HG02798 (cell line): Measurements from ENCODE around the gene ZNF710.

Experiments
- ATAC-seq: cut with Tn5 transposase; IDR thresholded peaks from one replicate; pipeline ENCODE4 v1.9.1; 2021; ENCODE audit warnings: mild to moderate bottlenecking; ENCODE audit not compliant: unreplicated experiment, poor library complexity

ZNF710 gene

DNA sequence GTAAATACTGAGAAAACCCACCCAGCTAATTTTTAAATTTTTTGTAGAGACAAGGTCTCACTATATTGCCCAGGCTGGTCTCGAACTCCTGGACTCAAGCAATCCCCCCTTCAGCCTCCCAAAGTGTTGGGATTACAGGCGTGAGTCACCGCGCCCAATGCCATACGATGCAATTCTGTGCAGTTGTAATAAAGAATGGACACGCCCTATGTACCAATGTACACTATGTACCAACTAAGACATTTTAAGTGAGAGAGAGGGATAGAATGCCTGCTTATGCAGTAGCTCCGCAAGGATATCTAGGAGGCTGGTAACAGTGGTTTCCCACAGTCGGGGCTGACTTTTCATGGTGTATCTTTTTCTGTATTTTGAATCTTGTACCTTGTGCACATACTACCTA is 14.6 kb downstream of the ZNF710 start:
- ATAC-seq = no peak

GRCh38 chr15:90016721-90017120 is 15.6 kb downstream of the ZNF710 start:
- ATAC-seq = no peak

DNA sequence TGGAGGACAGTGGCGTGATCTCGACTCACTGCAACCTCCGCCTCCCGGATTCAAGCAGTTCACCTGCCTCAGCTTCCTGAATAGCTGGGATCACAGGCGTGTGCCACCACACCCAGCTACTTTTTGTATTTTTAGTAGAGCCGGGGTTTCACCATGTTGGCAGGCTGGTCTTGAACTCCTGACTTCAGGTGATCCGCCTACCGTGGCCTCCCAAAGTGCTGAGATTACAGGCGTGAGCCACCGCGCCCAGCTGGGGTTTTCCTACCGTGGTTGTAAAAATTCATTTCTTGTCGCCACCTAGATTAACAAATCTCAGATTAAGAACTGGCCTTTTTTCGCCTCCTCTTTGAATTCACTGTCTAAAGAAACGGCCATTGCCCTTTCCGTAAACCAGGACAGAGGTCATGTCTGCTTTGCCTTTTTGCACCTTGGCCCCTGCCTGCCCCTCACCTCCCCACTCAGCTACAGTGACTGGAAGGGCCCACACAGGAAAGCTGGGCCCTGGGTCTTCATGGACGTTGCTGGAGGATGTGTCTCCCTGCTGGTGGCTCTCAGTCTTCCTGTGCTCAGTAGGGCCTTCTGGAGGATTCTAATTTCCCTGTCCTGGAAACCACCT is 17.2 kb downstream of the ZNF710 start:
- no peak for ATAC-seq

- ATAC-seq = no peak
These were observed 18.5 kb downstream of the ZNF710 start for GRCh38 chr15:90019611-90020010.

GRCh38 chr15:90020021-90020735 is 19.1 kb downstream of the ZNF710 start:
- no peak for ATAC-seq

DNA sequence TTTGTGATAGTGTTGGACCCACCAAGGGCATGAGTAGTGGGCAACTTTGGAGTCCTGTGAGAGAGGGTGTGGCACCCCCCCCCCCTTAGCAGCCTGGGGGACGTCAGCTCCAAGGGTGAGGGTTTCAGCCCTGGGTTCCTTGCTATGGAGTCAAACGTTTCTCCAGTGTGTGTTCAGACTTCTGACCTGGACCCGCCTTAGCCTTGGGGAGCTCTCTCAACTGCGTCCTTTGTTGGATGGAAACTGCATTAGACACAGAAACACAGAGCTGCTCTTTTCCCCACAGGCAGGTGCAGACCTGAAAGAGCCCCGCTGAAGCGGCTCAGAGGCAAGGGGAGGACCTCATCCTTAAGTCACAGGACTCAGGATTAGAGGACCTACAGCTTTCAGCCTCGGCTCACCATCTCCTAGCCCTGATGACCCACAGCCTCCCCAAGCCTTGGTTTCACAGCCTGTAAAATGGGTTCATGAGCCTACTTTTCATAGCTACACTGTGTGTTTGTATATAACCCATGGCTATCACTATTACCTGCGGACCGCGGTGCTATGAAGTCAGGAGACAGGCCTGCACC is 19.9 kb downstream of the ZNF710 start:
- no peak for ATAC-seq

- ATAC-seq = no peak
These were observed 21.2 kb downstream of the ZNF710 start for GRCh38 chr15:90022345-90022744.

DNA sequence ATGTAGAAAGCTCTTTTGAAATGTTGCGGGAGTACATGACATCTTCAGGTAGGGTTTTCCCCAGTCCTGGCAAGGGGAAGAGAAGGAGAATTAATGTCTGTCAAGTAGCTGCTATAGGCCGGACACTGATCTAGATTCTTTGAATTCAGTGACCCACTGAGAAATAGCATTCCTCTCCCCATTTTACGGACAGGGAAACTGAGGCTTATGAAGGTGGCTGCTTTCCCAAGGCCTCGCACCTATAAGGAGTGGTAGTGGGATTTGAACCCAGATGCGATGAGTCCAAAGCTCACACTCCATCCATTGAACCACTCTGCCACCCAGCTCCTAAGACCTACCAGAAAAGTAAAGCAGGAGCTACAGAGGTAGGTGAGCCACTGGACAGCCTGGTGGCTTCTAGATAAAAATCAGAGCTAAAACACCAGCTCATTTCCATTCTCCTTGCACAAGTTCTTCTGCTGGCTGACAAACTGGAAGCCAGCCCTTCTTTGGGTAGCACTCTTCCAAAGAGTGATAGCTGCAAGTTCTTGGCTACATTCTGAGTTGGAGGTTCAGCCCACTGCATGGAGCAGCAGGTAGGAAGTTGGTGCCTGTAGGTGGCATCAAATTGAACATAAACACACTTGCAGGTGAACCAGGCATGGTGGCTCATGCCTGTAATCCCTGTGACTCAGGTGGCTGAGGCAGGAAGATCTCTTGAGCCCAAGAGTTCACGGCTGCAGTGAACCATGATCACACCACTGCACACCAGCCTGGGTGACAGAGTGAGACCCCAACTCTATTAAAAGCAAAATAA is 22.0 kb downstream of the ZNF710 start:
- ATAC-seq = no peak

DNA sequence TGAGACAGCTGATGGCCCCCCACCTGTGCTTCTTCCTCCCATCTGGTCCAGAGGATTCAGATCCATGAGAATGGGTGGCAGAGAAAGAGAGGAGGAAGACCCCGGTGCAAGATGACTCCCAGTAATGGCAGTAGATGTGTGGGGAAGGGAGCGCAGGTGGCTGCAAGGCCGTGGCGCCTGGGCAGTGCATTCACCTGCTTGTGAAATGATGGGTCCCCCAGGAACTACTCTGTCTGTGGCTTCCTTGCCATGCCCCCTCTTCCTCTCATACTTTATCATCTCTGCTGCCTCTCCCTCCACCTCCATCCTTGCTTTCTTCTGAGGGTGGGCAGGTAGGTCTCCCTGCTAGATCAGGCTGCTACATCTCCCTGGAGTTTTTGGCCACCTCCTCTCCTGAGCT is 23.3 kb downstream of the ZNF710 start:
- ATAC-seq = no peak

DNA sequence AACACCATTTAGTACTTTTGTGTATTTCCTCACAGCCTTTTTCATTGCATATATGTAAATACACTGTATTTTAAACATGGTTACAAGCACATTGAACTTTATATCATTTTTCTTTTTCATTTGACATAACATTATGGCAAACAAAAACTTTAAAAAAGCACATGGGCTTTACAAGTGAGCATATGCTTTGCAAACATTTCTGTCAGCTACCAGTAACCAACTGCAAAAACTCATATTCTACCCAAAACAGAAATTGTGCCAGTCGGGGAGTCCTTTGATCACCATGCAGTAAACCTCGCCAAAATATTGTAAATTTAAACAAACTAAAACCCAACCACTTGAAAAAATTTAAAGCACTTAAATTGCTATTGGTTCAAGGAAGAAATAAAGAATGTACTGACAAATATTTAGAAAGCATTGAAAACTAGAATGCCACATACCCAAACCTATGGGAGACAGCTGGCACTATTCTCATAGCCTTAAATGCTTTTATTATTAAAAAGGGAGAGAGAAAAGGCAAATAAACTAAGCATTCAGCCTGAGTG is 24.4 kb downstream of the ZNF710 start:
- ATAC-seq = no peak

GRCh38 chr15:90028376-90028944 is 27.3 kb downstream of the ZNF710 start:
- ATAC-seq = no peak

DNA sequence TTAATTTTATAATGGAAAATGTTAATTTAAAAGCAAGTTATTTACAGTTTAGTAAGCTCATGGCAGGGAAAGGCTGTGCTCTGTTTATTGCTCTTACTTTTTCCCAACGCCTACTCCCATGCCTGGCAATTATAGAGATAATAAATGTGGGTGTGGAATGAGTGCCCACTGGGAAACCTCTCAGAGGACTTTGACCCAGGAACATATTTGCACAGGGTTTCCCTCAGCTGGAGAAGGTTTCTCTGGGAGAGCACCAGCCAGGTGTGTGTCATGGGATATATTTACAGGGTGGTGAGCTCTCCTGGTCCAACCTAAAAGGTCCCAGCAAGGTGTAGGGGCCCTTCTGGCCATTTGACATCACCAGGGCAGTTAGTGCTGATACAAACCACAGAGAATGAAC is 27.9 kb downstream of the ZNF710 start:
- no peak for ATAC-seq

DNA sequence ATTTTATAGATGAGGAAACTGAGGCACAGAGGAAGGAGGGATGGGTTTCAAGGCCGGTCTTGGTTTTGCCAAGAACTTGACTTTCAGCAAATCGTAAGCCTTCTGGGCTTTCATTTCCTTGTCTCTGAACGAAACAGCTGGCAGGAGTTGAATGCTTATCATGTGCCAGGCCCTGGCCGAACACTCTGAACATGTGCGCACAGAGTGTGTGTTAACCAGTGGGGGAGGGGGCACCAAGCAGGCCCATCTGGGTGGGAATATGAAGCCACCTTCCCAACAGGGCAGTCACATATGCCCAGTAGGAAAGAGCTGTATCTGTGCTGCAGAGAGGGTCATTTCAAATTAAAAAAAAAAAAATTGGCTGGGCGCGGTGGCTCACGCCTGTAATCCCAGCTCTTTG is 29.3 kb downstream of the ZNF710 start:
- ATAC-seq = no peak

GRCh38 chr15:90031231-90031791 is 30.2 kb downstream of the ZNF710 start:
- ATAC-seq = peak; percentile 93

DNA sequence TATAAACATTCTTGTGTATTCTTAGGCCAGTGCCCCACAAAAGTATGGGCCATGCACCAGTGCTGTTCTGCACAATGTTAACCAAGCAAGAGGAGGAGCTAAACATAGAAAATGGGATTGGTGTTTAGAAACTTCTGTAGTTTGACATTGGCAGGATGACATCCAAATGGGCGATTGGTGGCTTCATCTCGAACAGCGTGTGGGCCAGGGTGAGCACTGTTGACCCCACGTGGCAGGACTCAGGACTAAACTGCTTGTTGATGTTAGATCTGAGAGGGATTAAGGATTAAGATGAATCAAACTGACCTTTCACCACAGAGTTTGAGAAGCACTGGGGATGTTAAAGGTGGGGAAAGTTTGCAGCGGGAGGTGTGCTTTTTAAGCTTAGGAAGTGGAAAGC is 31.9 kb downstream of the ZNF710 start:
- ATAC-seq = no peak

GRCh38 chr15:90033448-90033847 is 32.3 kb downstream of the ZNF710 start:
- ATAC-seq = no peak

DNA sequence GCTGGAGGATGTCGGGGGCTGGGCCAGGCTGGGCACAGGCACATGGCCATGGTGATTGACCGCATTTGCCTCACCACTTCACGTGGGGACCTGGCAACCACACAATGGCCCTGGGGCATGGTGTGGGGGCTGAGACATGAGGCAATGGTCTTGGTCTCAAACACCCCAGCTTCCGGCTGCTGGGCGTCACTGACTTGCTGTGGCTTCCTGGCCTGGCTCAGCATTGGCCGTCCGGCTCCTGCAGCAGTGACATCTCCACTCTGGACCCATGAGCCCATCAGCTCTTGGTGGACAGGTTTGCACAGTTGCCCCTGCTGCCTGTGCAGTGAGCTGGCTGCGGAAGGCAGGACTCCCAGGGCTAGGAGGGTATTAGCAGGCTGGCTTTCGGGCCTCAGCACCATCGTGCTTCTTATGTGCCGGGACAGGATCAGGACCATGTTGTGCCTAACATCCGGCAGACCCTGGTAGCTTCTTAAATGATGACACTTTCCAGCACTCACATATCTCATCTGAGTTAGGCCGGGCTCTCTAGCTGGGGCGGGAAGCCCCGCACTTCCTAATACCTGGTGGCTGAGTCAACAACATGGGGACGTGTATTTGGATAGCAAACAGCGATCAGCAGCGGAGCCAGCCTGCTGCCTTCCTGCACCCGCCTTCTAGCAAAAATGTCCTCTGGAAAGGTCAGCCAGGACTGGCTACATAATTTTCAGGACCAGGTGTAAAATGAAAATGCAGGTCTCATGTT is 34.1 kb downstream of the ZNF710 start:
- no peak for ATAC-seq

- ATAC-seq = no peak
These were observed 34.7 kb downstream of the ZNF710 start for GRCh38 chr15:90035840-90036230.

DNA sequence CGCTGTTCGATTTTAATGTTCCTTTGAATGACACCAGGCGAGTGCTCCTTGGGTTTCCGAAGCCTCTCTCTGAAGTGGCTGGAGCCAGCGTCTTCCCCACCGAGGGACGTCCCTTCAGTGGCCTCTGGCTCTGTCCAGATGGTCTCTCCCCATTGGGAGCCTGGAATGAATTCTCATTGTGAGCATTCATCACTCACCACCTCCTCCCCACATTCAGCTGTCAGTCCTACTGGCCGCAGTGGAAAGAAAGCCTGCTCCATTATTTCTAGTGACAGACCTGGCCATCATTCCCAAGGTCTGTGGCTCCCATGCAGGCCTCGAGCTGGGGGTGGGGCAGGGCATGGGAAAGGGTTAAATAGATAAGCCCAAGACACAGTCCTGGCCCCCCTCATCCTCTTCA is 35.2 kb downstream of the ZNF710 start:
- ATAC-seq = no peak
